ENCODE measurements around the gene HBB.

The HBB gene

GRCh38 chr11:5227681-5228080 lies 810 bp upstream of the HBB start:
- DNase-seq (ENCODE audit: low spot score), result no peak

- DNase-seq (ENCODE audit: low spot score), result no peak
Observed at GRCh38 chr11:5225480-5225871, 1.4 kb downstream of the HBB start.

GRCh38 chr11:5224538-5225479 lies 2.1 kb downstream of the HBB start:
- DNase-seq (ENCODE audit: low spot score), result no peak

- DNase-seq (ENCODE audit: low spot score), result no peak
Observed at GRCh38 chr11:5223686-5224085, 3.2 kb downstream of the HBB start.

GRCh38 chr11:5223146-5223545 lies 3.7 kb downstream of the HBB start:
- DNase-seq (ENCODE audit: low spot score), result no peak

GRCh38 chr11:5210376-5210885 lies 16.4 kb downstream of the HBB start:
- DNase-seq (ENCODE audit: low spot score), result no peak

GRCh38 chr11:5204787-5205186 lies 22.1 kb downstream of the HBB start:
- peak; percentile 73 for DNase-seq (ENCODE audit: low spot score)

GRCh38 chr11:5203366-5203765 lies 23.5 kb downstream of the HBB start:
- DNase-seq (ENCODE audit: low spot score), result no peak

GRCh38 chr11:5200582-5200981 lies 26.3 kb downstream of the HBB start, which contains the start of gene OR51V1:
OR51V1 (minus strand) TSS chr11:5200682; CDS start chr11:5200682, 0 bp downstream.
- no peak for DNase-seq (ENCODE audit: low spot score)

GRCh38 chr11:5198285-5198684 lies 28.6 kb downstream of the HBB start:
- DNase-seq (ENCODE audit: low spot score), result no peak

GRCh38 chr11:5197536-5197935 lies 29.3 kb downstream of the HBB start:
- DNase-seq (ENCODE audit: low spot score), result peak; percentile 45

GRCh38 chr11:5196731-5197130 lies 30.1 kb downstream of the HBB start:
- DNase-seq (ENCODE audit: low spot score), result peak; percentile 2

- no peak for DNase-seq (ENCODE audit: low spot score)
Observed at GRCh38 chr11:5196067-5196466, 30.8 kb downstream of the HBB start.

- DNase-seq (ENCODE audit: low spot score), result no peak
Observed at GRCh38 chr11:5192738-5193137, 34.1 kb downstream of the HBB start.

GRCh38 chr11:5188201-5188600 lies 38.7 kb downstream of the HBB start:
- no peak for DNase-seq (ENCODE audit: low spot score)

GRCh38 chr11:5178046-5178837 lies 48.6 kb downstream of the HBB start:
- DNase-seq (ENCODE audit: low spot score), result no peak

Measured in GM03348 (cell line).